WTC11 (cell line): ENCODE data around the gene RPTOR. TPM values are rescaled to one million over a fixed set of nuclear protein-coding genes. Genes with fewer than 3 reads are reported as not detected.

ENCODE experiments used
- ATAC-seq: fragments of 200-7000 bp; cut with Tn5 transposase; 2 replicates; pipeline ENCODE4 v1.10.0; 2021; ENCODE audit warnings: mild to moderate bottlenecking, moderate library complexity
- CTCF ChIA-PET: fragments of 300-600 bp; sonication (Branson Sonifier 250); formaldehyde crosslinking; loops from one replicate; lab custom pipeline; 2021; ENCODE audit warnings: antibody characterized with exemption; lab: Charles Lee
- POLR2A ChIA-PET: fragments of 350-600 bp; sonication (Branson Sonifier 250); formaldehyde crosslinking; loops from one replicate; lab custom pipeline; 2021; ENCODE audit warnings: antibody characterized with exemption; lab: Charles Lee
- DNase-seq: peaks from one replicate; pipeline ENCODE4 v3.0.0; 2021; ENCODE audit warnings: low spot score
- H3K27ac Mint-ChIP-seq: 2 replicates; pipeline ENCODE4 v1.8.0; 2021; ENCODE audit warnings: mixed read lengths
- H3K27me3 Mint-ChIP-seq: 2 replicates; pipeline ENCODE4 v1.8.0; 2021; ENCODE audit warnings: low read depth, mild to moderate bottlenecking, moderate library complexity, mixed read lengths
- H3K36me3 Mint-ChIP-seq: 2 replicates; pipeline ENCODE4 v1.8.0; 2021; ENCODE audit warnings: mixed read lengths
- H3K4me1 Mint-ChIP-seq: 2 replicates; pipeline ENCODE4 v1.8.0; 2022; ENCODE audit warnings: mixed read lengths
- H3K4me3 Mint-ChIP-seq: 2 replicates; pipeline ENCODE4 v1.8.0; 2021; ENCODE audit warnings: mild to moderate bottlenecking, moderate library complexity, mixed read lengths
- H3K9me3 Mint-ChIP-seq: 2 replicates; pipeline ENCODE4 v1.8.0; 2021; ENCODE audit warnings: mixed read lengths
- CREM ChIP-seq: sonication (generic); formaldehyde crosslinking; IDR thresholded peaks from 2 replicates; pipeline ENCODE4 v1.8.1; 2022; ENCODE audit warnings: mild to moderate bottlenecking, missing genetic modification reagents, moderate library complexity
- EMX1 ChIP-seq: fragments of 250-450 bp; sonication (Bioruptor Pico); IDR thresholded peaks from 2 replicates; pipeline ENCODE4 v1.8.0; 2021; ENCODE audit warnings: mild to moderate bottlenecking
- IRF2 ChIP-seq: sonication (generic); formaldehyde crosslinking; IDR thresholded peaks from 2 replicates; pipeline ENCODE4 v1.8.0; 2022; ENCODE audit warnings: low read depth, missing genetic modification reagents, borderline replicate concordance
- JAZF1 ChIP-seq: fragments of 250-450 bp; sonication (Bioruptor Pico); IDR thresholded peaks from 2 replicates; pipeline ENCODE4 v1.9.0; 2021; ENCODE audit warnings: moderate library complexity, mild to moderate bottlenecking, inconsistent platforms
- NR3C1 ChIP-seq: sonication (generic); formaldehyde crosslinking; conservative IDR thresholded peaks from 2 replicates; pipeline ENCODE4 v1.8.1; 2023; ENCODE audit warnings: low read depth, mild to moderate bottlenecking, missing genetic modification reagents
- OVOL2 ChIP-seq: fragments of 250-450 bp; sonication (Bioruptor Pico); IDR thresholded peaks from 2 replicates; pipeline ENCODE4 v1.9.0; 2021; ENCODE audit warnings: mild to moderate bottlenecking, borderline replicate concordance
- ZNF232 ChIP-seq: sonication (generic); formaldehyde crosslinking; IDR thresholded peaks from 2 replicates; pipeline ENCODE4 v1.8.0; 2022; ENCODE audit warnings: mild to moderate bottlenecking, missing genetic modification reagents
- ZNF423 ChIP-seq: fragments of 250-450 bp; sonication (Bioruptor Pico); IDR thresholded peaks from 2 replicates; pipeline ENCODE4 v2.1.2; 2022; ENCODE audit warnings: mild to moderate bottlenecking, moderate library complexity
- total RNA-seq: library from RNA; stranded (reverse); gene quantifications from 3 replicates; pipeline ENCODE4 v1.2.3, GENCODE V29; 2021
- TF ChIP-seq, protein P1 (sequence below): fragments of 250-450 bp; sonication (Bioruptor Pico); conservative IDR thresholded peaks from 2 replicates; pipeline ENCODE4 v1.9.0; 2021; ENCODE audit warnings: mild to moderate bottlenecking
- TF ChIP-seq, protein P2 (sequence below): sonication (generic); formaldehyde crosslinking; IDR thresholded peaks from 2 replicates; pipeline ENCODE4 v1.8.0; 2022; ENCODE audit warnings: missing genetic modification reagents
- TF ChIP-seq, protein P3 (sequence below): sonication (generic); formaldehyde crosslinking; IDR thresholded peaks from 2 replicates; pipeline ENCODE4 v1.8.0; 2023; ENCODE audit warnings: missing genetic modification reagents
- TF ChIP-seq, protein P4 (sequence below): sonication (generic); formaldehyde crosslinking; IDR thresholded peaks from 2 replicates; pipeline ENCODE4 v1.8.0; 2022; ENCODE audit warnings: mild to moderate bottlenecking, missing genetic modification reagents
- TF ChIP-seq, protein P5 (sequence below): sonication (generic); formaldehyde crosslinking; conservative IDR thresholded peaks from 2 replicates; pipeline ENCODE4 v1.8.1; 2022; ENCODE audit warnings: mild to moderate bottlenecking, missing genetic modification reagents
- TF ChIP-seq, protein P6 (sequence below): sonication (generic); formaldehyde crosslinking; IDR thresholded peaks from 2 replicates; pipeline ENCODE4 v1.8.1; 2022; ENCODE audit warnings: mild to moderate bottlenecking, moderate library complexity, missing genetic modification reagents
- TF ChIP-seq, protein P7 (sequence below): sonication (generic); formaldehyde crosslinking; IDR thresholded peaks from 2 replicates; pipeline ENCODE4 v1.8.1; 2023; ENCODE audit warnings: mild to moderate bottlenecking, missing genetic modification reagents, moderate library complexity

RPTOR gene
- total RNA-seq, 1 experiment from 2014 or later, result 41.0 TPM

DNA sequence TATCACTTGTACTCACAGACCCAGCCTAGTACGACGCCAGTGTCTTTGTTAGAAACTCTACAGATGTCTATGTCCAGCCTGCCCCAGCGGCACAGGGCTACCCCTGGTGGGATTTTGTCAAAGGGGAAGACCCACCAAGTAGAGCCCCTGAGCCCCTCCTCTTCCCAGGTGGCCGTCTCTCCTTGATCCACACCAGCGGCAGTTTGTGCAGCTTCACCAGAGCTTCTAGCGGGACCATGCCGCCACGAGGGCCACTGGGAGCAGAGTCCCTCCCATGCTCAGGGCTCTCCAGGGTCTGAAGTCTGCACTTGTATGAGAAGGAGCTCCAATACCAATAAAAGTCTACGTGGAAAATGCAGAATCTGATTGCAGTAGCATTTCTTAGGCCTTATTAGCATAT lies 157.1 kb downstream of the RPTOR start (continued):
- TF ChIP-seq, protein P1, sequence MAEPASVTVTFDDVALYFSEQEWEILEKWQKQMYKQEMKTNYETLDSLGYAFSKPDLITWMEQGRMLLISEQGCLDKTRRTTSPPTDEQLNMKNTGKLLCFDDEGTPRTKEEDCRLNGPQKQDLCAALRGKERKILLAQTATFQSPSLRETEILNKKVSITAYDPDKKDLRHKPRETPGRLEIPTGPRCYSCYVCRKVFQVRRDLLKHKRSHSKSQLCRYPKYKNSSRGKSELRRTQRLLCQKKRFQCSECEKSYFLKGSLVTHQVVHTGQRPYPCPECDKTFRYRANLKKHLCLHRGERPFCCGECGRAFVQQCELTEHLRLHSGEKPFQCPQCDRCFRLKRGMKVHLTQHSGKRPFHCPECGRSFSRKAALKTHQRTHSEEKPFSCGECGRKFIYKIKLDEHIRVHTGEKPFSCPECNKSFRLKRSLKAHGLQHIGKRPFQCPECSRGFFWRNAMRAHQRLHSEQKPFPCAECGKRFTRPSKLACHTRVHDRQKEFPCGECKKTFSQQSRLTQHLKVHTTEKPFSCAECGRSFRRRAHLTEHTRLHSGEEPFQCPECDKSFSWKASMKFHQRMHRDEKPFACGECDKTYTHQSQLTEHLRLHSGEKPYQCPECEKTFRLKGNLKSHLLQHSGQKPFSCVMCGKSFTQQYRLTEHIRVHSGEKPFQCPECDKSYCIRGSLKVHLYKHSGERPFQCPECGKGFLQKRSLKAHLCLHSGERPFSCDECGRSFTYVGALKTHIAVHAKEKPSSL (CRISPR knock-in tag), result no peak
- TF ChIP-seq OVOL2 (no peak), IRF2 (CRISPR knock-in tag) (no peak)
- TF ChIP-seq, all 79 proteins: peak for 0

DNA sequence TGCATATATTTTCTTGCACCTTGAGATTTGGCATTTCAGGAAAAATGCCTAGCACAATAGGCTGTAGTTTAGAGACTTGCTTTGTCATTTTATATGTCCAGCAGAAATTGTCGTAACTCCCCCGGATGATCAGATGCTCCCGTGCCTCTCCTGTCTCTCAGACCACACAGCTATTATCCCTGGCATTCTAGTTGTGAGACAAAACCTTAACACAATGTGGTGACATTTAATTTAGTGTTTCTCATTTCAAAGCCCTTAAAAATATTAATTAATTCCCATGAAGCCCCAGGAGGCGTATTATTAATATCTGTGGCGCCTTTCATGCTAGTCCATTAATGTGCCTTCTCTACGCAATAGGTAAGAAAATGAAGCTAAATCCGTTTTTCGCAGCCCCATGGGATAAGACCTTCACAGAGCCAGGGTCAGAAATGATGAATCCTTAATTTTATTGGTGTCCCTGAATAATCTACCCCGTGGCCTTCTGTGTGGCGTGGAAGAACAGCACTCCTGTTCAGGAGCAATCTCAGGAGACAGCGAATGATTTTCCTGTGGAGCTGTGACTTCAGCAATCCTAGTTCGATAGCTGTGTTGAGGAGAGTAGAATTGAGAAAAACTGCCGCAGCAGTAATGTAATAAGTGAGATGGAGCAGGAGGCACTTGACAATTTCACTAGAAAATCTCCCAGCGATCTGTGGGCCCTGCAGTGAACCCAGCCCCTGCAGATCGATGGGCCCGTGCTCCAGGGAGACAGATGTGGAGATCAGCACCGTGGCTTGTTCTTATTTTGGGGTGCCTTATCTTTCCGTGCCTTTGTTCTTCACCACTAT lies 157.9 kb downstream of the RPTOR start:
- H3K27me3 Mint-ChIP-seq, result no peaks in the 10 kb centered on the region
- POLR2A ChIA-PET, result no interaction called here
- CTCF ChIA-PET, result interaction anchor here (1.0 kb wide), 1 partner anchor 275 kb away, joined by 4 read pairs; no protein-coding TSS in a partner anchor
- H3K4me1 Mint-ChIP-seq, result peaks cover 57% of the 10 kb centered on the region
- TF ChIP-seq, protein P2, sequence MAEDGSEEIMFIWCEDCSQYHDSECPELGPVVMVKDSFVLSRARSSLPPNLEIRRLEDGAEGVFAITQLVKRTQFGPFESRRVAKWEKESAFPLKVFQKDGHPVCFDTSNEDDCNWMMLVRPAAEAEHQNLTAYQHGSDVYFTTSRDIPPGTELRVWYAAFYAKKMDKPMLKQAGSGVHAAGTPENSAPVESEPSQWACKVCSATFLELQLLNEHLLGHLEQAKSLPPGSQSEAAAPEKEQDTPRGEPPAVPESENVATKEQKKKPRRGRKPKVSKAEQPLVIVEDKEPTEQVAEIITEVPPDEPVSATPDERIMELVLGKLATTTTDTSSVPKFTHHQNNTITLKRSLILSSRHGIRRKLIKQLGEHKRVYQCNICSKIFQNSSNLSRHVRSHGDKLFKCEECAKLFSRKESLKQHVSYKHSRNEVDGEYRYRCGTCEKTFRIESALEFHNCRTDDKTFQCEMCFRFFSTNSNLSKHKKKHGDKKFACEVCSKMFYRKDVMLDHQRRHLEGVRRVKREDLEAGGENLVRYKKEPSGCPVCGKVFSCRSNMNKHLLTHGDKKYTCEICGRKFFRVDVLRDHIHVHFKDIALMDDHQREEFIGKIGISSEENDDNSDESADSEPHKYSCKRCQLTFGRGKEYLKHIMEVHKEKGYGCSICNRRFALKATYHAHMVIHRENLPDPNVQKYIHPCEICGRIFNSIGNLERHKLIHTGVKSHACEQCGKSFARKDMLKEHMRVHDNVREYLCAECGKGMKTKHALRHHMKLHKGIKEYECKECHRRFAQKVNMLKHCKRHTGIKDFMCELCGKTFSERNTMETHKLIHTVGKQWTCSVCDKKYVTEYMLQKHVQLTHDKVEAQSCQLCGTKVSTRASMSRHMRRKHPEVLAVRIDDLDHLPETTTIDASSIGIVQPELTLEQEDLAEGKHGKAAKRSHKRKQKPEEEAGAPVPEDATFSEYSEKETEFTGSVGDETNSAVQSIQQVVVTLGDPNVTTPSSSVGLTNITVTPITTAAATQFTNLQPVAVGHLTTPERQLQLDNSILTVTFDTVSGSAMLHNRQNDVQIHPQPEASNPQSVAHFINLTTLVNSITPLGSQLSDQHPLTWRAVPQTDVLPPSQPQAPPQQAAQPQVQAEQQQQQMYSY (CRISPR knock-in tag), result no peak
- TF ChIP-seq NR3C1 (CRISPR knock-in tag) (no peak), ZNF423 (CRISPR knock-in tag) (no peak), EMX1 (CRISPR knock-in tag) (no peak)
- H3K36me3 Mint-ChIP-seq, result peaks cover 13% of the 10 kb centered on the region
- DNase-seq (no peak), ATAC-seq (no peak)
- H3K9me3 Mint-ChIP-seq, result peaks cover 17% of the 10 kb centered on the region
- peak overlapping the region; percentile 73 for H3K27ac Mint-ChIP-seq
- no peak overlapping the region for H3K4me3 Mint-ChIP-seq

DNA sequence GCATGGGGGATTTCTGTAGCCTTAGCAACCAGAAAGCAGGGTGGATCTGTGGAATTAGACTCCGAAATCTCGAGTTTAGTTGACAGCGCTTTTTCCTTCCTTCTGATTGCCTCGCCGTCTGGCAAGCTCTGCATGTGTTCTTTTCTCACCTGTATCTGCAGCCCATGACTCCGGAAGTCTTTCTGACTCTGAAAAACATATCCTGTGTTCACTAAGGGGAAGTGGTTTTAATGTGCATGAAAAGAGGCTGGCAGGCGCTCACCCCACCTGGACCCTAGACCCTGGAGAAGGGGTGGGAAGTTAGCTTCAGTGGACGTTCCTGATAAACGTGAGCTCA lies 158.5 kb downstream of the RPTOR start:
- DNase-seq (no peak), ATAC-seq (no peak; the same call in 1 of the 2 replicates)
- POLR2A ChIA-PET, result no interaction called here
- peaks cover 13% of the 10 kb centered on the region for H3K36me3 Mint-ChIP-seq
- no peaks in the 10 kb centered on the region for H3K27me3 Mint-ChIP-seq
- peaks cover 55% of the 10 kb centered on the region for H3K4me1 Mint-ChIP-seq
- H3K4me3 Mint-ChIP-seq, result no peak overlapping the region
- CTCF ChIA-PET, result interaction anchor here (1.0 kb wide), 1 partner anchor 276 kb away, joined by 4 read pairs; no protein-coding TSS in a partner anchor
- H3K27ac Mint-ChIP-seq, result peak overlapping the region; percentile 73
- H3K9me3 Mint-ChIP-seq, result peaks cover 17% of the 10 kb centered on the region
- TF ChIP-seq, protein P3, sequence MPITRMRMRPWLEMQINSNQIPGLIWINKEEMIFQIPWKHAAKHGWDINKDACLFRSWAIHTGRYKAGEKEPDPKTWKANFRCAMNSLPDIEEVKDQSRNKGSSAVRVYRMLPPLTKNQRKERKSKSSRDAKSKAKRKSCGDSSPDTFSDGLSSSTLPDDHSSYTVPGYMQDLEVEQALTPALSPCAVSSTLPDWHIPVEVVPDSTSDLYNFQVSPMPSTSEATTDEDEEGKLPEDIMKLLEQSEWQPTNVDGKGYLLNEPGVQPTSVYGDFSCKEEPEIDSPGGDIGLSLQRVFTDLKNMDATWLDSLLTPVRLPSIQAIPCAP, result no peak
- TF ChIP-seq, protein P4, sequence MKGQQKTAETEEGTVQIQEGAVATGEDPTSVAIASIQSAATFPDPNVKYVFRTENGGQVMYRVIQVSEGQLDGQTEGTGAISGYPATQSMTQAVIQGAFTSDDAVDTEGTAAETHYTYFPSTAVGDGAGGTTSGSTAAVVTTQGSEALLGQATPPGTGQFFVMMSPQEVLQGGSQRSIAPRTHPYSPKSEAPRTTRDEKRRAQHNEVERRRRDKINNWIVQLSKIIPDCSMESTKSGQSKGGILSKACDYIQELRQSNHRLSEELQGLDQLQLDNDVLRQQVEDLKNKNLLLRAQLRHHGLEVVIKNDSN (CRISPR knock-in tag), result no peak
- TF ChIP-seq CREM (CRISPR knock-in tag), result no peak
- TF ChIP-seq ZNF232 (CRISPR knock-in tag), result no peak
- TF ChIP-seq, protein P5, sequence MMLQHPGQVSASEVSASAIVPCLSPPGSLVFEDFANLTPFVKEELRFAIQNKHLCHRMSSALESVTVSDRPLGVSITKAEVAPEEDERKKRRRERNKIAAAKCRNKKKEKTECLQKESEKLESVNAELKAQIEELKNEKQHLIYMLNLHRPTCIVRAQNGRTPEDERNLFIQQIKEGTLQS (CRISPR knock-in tag), result no peak
- TF ChIP-seq, protein P6, sequence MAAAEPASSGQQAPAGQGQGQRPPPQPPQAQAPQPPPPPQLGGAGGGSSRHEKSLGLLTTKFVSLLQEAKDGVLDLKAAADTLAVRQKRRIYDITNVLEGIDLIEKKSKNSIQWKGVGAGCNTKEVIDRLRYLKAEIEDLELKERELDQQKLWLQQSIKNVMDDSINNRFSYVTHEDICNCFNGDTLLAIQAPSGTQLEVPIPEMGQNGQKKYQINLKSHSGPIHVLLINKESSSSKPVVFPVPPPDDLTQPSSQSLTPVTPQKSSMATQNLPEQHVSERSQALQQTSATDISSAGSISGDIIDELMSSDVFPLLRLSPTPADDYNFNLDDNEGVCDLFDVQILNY (CRISPR knock-in tag), result no peak
- no peak for TF ChIP-seq JAZF1 (CRISPR knock-in tag)
- TF ChIP-seq, protein P7, sequence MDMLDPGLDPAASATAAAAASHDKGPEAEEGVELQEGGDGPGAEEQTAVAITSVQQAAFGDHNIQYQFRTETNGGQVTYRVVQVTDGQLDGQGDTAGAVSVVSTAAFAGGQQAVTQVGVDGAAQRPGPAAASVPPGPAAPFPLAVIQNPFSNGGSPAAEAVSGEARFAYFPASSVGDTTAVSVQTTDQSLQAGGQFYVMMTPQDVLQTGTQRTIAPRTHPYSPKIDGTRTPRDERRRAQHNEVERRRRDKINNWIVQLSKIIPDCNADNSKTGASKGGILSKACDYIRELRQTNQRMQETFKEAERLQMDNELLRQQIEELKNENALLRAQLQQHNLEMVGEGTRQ (CRISPR knock-in tag), result no peak
